ENCODE data around the gene UTRN. TPM values are rescaled to one million over a fixed set of nuclear protein-coding genes. Genes with fewer than 3 reads are reported as not detected.
A peak's percentile ranks its signal among the peaks of the same experiment; 100 is the strongest.

UTRN gene
- total RNA-seq, 1 donor from 2014 or later = 153 TPM

DNA sequence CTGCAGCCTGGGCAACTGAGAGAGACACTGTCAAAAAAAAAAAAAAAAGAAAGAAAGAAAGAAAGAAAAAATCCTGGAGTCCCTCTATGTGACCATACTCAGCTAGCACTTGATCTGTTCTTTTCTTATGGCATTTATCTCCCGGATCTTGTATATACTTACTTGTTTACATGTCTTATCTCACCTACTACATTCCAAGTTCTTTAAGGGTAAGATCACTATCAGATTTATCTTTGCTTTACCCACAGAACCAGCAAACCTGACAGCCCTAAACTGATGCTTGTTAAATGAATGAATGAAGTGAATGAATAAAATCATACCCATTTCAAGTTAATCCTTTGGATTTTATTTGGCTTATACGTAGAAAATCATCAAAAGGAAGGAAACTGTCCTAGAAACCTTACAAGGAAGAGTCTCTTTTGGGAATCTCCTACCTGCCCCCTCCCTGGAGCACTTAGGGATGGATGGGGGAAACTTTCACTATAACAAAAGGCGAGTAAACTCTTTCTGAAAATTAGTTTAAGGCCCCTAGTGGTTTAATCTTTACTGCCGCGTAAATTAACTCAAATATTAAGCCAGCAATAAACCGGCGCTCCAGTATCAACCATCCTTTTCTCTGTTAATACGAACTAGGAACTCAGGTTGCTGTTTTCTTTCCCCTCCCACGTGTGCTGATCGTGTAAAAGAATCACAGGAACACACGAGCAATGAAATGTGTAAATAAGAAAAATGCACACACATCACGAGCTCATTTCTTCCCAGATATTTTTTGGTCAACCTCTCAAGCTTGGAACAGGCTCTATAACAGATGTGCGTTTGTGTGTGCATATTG is 1.3 kb upstream of the UTRN start:
- no peak for DNase-seq (ENCODE audit: low spot score)

- DNase-seq (ENCODE audit: low spot score) = no peak
Measured at GRCh38 chr6:144284478-144284782, 705 bp upstream of the UTRN start.

DNA sequence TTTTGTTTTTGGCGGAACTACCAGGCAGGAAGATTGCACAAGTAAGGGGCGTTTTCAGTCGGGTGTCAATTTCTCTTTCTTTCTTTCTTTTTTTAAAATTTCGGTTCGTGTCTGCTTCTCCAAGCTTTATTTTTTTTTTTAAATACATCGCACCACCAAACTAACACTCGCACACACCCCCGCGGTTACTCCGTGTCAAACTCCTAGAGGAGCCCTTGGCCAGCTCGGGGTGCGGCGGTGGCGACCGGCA is 338 bp downstream of the UTRN start:
- no peak for DNase-seq (ENCODE audit: low spot score)

DNA sequence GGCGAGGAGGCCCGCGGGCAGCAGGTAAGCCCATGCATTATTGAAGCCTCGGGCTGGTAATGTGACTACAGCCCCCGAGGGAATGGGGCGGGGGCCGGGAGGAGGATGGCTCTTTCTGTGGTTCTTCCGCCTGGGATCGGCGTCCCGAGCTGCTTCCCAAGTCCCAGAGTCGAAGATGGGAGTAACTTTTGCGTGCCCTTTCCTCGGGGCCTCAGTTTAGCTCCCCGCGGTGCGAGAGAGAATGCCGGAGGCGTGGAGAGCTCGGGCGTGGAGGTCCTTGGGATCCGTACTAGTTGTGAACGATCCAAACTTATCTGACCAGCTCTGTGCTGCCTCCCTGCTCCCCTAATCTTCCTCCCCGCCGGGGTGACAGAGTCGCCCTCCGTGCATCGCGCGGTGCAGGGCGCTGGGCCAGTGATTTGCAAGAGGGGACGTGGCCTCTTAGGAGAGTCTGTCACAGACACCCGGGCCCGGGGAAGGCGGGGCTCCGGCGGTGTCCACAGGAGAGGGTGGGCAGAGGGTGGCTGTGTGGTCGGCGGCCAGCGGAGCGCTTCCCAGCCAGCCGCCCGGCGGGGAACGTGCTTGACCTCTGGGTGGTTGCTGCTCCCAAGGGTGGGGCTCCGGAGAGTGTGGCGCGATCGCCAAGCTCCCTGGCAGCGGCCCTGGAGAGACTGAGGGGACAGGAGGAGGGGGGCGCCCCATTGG is 815 bp downstream of the UTRN start:
- peak; percentile 65 for DNase-seq (ENCODE audit: low spot score)

DNA sequence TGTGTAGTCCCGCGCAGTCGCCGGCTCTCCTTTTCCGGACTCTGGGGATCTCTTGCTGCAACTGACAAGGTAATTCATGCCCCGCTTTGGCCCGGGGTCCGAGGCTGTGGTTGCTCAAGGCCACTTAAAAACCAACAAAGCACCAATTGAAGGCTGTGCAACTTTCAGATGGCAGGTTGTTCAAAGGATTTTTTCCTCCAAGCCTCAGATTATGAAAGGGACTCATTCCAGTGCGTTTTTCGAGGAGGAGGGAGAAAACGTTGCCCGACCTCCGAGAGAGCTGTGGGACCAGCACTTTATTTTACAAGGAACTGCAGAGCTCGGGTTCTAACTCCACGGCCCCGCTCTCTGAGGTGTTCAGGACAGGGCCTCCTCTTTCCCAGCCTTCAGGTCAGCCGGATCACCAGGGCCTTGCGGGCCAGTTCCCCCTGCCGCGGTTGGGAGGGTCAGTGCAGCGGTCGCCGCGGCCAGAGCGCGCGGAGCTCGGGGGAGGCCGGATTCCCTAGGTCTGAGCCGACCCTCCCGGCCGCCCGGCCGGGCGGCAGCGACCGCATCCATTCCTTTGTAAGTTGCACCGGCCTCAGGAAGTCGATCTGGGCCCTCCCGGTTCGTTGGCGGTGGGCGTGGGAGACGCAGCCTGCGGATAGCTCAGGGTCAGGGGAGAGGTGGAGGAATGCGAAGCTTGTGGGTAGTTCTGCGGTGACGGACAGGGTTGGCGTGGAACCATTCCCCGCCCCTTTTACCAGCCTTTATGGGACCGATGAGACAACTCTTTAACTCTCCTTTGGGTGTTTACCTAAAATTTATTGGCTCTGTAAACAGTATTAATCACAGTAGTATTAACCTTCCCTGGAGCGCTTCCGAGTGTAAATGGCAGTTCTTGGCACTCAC is 1.6 kb downstream of the UTRN start:
- DNase-seq (ENCODE audit: low spot score) = peak; percentile 62

DNA sequence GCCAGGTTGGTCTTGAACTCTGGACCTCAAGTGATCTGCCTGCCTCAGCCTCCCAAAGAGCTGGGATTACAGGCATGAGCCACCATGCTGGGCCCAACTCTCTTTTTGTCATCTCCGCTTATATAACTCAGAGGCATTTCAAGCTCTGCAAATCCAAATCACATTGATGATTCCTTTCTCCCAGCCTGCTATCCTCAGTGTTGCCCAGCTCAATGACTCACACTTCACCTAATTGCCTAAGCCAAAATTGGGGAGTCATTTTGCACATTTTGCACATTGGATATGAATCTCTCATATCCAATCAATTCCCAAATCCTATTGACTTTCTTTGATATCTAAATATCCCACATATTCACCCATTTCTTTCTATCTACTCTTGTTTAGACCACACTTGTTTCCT is 3.9 kb downstream of the UTRN start:
- no peak for DNase-seq (ENCODE audit: low spot score)

DNA sequence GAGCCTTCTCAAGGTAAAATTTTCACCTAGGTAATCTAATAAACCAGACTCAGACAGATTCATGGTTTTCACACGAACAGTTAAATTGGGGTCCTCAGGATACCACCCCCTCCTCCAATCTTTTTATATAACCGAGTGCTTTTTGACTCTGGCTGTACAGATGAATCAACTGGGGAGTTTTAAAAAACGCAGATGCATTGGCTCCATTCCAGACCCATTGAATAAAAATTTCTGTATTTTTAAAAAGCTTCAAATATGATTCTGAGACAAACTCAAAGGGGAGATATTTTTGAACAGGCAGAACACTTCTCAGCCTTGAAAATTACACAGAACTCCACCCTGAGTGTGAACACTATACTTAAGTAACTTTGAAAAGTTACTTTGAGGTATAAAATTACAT is 7.2 kb downstream of the UTRN start:
- no peak for DNase-seq (ENCODE audit: low spot score)

DNA sequence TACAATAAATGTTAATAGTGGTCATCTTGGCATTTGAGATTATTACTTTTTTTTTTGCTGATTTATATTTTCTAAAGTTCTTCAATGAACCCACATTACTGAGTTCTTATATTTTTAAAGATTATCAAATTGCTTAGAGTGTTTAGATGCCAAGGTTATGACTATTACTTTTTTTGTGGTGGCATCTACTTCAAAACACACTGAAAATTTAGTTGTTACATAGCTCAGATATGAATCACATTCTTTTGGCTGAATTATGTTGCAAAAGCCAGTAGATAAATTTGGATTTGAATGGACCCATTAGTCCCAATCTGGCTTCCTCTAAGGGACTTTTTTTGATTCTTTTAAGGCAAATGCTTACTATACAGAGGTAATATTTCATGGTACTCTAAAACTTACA is 8.9 kb downstream of the UTRN start:
- DNase-seq (ENCODE audit: low spot score) = no peak

GRCh38 chr6:144295211-144295610 is 10.1 kb downstream of the UTRN start:
- no peak for DNase-seq (ENCODE audit: low spot score)

GRCh38 chr6:144295981-144296767 is 11.0 kb downstream of the UTRN start:
- no peak for DNase-seq (ENCODE audit: low spot score)

DNA sequence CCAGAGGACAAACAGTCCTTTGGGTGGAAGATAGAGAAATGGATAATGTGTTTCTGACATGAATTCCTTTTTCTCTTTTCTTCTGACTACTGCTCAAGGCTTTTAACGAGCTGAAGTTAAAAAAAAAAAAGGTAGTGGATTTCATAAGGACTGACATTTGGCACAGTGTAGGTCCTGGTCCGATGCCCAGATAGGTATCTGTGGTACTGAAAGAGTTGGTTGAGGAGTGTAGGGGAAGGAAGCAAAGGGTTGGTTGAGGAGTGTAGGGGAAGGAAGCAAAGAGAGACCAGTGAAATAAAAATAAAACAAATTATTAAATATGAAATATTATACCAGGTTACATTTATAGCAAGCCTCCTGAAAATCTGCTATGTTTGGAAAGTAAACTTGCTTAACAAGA is 11.8 kb downstream of the UTRN start:
- DNase-seq (ENCODE audit: low spot score) = peak; percentile 70

- DNase-seq (ENCODE audit: low spot score) = no peak
Measured at GRCh38 chr6:144297511-144298100, 12.5 kb downstream of the UTRN start.

DNA sequence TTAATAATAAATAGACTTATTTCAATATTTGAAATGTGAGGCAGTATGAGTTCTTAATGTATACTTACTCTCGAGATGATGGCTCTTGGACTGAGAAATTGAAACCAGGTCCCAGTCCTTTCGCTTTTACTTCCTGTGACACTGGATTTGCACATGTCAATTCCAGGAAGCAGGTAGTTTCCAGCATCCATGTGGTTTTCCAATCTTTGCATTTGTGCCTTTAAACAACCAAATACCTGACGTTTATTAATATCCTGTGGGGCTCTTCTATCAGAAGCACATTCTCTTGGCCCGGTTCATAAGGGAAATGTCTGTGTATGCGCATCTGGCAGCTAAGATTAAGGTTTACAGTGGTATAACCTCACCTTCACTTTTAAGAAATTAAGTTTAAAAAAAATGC is 13.1 kb downstream of the UTRN start:
- DNase-seq (ENCODE audit: low spot score) = no peak

GRCh38 chr6:144298916-144299315 is 13.8 kb downstream of the UTRN start:
- DNase-seq (ENCODE audit: low spot score) = no peak

DNA sequence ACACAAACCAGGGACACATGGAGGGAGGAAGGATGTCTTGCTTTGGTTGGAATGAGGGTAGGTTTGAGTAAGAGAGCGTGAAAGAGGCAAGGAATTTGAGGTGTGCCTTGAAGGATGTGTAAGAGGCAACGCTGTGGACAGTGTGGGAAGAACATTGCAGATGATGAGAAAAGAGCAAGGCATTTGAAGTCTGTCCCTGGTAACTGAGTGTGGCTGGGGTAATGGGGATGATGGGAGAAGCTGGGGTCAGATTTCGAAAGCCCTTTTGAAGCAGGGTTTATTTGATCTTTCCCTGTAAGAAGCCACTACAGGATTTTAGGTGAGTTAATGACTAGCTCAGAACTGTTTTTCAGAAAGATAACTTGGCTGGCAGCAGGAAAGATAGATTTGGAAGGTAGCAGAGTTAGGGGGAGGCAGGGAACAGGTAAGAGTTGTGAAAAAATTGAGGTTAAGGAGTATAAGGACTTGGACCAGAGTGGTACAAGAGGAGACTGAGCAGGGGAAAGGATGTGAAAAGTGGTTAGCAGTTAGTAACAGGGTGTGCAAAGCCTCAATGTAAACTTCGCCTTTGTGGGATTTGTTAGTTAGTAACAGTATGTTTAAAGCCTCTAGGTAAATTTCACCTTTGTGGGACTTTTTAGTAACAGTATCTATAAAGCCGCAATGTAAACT is 17.7 kb downstream of the UTRN start:
- no peak for DNase-seq (ENCODE audit: low spot score)

DNA sequence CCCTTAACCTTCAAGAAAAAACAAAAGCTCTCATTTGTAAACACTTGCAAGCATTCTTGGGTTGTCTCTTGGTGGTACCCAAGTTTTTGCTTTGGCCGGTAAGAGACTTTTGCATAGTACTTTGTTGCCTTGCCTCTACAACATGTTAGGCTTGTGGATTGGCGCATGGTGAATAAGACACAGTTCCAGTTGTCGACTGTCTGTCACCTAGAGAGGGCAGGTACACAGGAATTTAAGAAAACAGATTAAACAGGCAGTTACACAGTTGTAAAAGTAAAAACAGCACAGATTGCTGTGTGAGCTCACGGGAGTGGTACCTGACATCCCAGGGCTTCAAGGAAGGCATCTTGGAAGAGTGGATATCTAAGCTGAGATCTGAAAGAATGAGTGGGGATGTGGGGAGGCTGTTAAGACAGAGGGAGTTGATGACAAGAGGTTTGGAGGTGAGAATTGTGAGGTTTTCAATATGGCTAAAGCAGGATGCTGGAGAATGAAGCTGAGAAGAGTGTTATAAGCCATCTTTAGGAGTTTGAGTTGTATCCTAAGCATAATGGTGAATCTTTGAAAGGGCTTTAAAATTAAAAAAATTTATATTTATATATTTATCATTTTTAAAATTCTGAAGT is 19.2 kb downstream of the UTRN start:
- no peak for DNase-seq (ENCODE audit: low spot score)

DNA sequence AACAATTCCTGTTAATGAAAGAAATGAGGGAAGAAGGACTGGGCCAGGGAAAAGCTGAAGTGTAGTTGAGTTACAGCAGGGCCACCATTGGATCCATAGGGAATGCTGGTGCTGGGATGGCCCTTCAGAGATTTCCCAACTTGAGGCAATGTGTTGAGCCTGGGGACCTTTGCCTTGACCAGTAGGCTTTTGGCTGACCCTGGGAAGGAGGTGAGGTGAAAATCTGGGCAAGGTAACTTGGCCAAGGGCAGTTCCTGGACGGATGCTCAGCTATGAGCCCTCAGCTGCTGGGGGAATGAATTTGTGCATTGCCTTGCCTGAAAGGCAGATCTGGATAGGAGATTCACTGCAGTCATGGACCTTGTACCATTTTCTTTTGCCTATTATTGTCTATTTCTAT is 20.4 kb downstream of the UTRN start:
- no peak for DNase-seq (ENCODE audit: low spot score)

DNA sequence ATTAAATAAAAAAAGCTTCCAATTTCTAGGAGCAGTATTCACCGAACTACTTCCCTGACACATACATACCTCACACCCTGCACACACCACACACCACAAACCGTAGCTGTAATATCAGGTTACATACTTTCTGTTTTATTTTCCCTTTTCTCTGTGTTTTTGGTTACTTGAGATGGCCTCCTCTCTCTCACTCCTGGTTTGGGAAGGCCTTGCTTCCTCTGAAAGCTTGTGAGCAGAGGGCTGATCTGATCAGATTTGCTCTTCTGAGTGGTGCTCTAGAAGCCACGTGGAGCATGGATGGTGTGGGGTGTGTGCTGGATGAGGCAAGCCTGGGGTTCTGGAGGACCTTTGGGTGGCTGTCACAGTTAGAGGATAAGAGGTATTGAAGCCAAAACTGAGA is 20.9 kb downstream of the UTRN start:
- DNase-seq (ENCODE audit: low spot score) = no peak

DNA sequence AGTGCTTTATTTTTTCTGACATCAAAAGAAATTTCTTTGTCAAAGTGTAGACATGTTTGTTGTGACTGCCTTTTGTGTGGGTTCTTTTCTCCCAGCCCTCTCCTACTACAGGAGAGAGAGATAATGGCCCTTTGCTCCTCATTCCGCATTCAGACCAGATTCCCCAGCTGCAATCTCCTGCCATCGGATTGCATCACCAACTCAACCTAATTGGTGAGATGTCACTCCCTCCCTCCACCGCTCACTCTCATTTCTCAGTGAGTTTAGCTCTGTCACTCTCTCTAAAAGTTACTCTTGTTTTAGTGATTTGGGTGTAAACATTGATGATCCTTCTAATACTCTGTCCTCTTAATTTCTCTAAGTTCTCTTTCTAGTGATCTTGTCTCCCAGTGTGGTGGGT is 22.7 kb downstream of the UTRN start:
- DNase-seq (ENCODE audit: low spot score) = no peak

GRCh38 chr6:144310765-144311164 is 25.6 kb downstream of the UTRN start:
- no peak for DNase-seq (ENCODE audit: low spot score)

DNA sequence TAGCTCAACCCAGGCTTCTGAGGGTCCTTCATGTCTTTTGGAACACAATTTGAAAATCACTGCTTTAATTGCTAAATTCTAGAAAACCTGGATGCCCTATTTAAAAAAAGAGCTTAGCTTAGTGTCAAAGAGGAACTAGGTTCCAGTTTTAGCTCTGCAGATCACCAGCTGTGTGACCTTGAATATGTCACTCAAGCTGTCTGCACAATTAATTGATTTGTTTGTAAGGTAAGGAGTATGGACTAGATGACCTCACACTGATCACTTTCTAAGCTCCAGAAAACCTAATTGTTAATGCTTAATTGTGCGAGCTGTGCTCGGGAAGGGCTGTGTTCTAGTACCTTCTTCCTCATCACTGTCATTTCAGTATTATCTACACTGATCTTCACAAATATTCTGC is 26.2 kb downstream of the UTRN start:
- DNase-seq (ENCODE audit: low spot score) = no peak
